Esophagus muscularis mucosa (tissue), 4 donors: ENCODE results near the gene OAT. TPM values are rescaled to one million over a fixed set of nuclear protein-coding genes. Genes with fewer than 3 reads are reported as not detected.

ENCODE experiments used
- DNase-seq: peaks from one replicate; pipeline ENCODE4 v3.0.0-alpha.2; 2017; ENCODE audit errors: extremely low spot score
- H3K27ac ChIP-seq, 4 donors: fragments of 200-600 bp; sonication (generic); replicated peaks in 1 of 4; 1 replicate in 3 of 4; 2 replicates in 1 of 4; pipeline ENCODE4 v1.5.1; 2016 to 2019; ENCODE audit warnings: mild to moderate bottlenecking in 1 of 4
- H3K27me3 ChIP-seq, 4 donors: fragments of 200-600 bp; sonication (generic); one replicate each; pipeline versions ENCODE4 v1.5.1 to v1.6.0; 2016 to 2019
- H3K36me3 ChIP-seq, 4 donors: fragments of 200-600 bp; sonication (generic); one replicate each; pipeline ENCODE4 v1.5.1; 2016 to 2019
- H3K4me1 ChIP-seq, 4 donors: fragments of 200-600 bp; sonication (generic); one replicate each; pipeline ENCODE4 v1.5.1; 2016 to 2019
- H3K4me3 ChIP-seq, 4 donors: fragments of 200-600 bp; sonication (generic); 1 replicate in 2 of 4; 2 replicates in 2 of 4; pipeline ENCODE4 v1.5.1; 2016 to 2019; ENCODE audit warnings: mild to moderate bottlenecking in 4 of 4, moderate library complexity in 1 of 4
- H3K9me3 ChIP-seq, 4 donors: fragments of 200-600 bp; sonication (generic); 1 replicate in 3 of 4; 2 replicates in 1 of 4; pipeline ENCODE4 v1.5.1; 2016 to 2019
- EP300 ChIP-seq: sonication (generic); formaldehyde crosslinking; IDR thresholded peaks from one replicate; pipeline ENCODE4 v1.6.1; 2017; ENCODE audit warnings: antibody characterized with exemption
- POLR2A ChIP-seq: fragments of 450-650 bp; IDR thresholded peaks from one replicate; pipeline ENCODE4 v1.6.1; 2017; ENCODE audit warnings: antibody characterized with exemption, moderate library complexity, mild to moderate bottlenecking, low read depth
- POLR2AphosphoS5 ChIP-seq, 2 donors: sonication (generic); formaldehyde crosslinking; IDR thresholded peaks; one replicate each; pipeline ENCODE4 v1.6.1; 2017; ENCODE audit warnings: antibody characterized with exemption in 2 of 2
- WGBS: methylation state at CpG from one replicate; pipeline ENCODE4 v1.1.5; 2018; 5-methylcytosine and 5-hydroxymethylcytosine counted together
- intact Hi-C: fragments of 100-400 bp; cut with DNase I; formaldehyde crosslinking; loops from one replicate; pipeline ENCODE4 v1.15.1; 2023
- total RNA-seq, 4 donors: library from RNA; depleted of rRNA; stranded (reverse); fragments of >200 nt; gene quantifications; one replicate each; pipeline versions ENCODE4 v1.1.0 to v1.2.1, GENCODE V29; 2016
- TF ChIP-seq, protein P1 (sequence below), 3 experiments: fragments of 200-600 bp in 2 of 3; fragments of 450-650 bp in 1 of 3; sonication (generic) in 2 of 3; IDR thresholded peaks; one replicate each; pipeline ENCODE4 v1.5.1; 2017 to 2019; ENCODE audit warnings: antibody characterized with exemption in 3 of 3, mild to moderate bottlenecking in 2 of 3, moderate library complexity in 1 of 3

OAT gene
- total RNA-seq, 4 donors from 2014 or later, result 98.8 to 169 (median 143) TPM

DNA sequence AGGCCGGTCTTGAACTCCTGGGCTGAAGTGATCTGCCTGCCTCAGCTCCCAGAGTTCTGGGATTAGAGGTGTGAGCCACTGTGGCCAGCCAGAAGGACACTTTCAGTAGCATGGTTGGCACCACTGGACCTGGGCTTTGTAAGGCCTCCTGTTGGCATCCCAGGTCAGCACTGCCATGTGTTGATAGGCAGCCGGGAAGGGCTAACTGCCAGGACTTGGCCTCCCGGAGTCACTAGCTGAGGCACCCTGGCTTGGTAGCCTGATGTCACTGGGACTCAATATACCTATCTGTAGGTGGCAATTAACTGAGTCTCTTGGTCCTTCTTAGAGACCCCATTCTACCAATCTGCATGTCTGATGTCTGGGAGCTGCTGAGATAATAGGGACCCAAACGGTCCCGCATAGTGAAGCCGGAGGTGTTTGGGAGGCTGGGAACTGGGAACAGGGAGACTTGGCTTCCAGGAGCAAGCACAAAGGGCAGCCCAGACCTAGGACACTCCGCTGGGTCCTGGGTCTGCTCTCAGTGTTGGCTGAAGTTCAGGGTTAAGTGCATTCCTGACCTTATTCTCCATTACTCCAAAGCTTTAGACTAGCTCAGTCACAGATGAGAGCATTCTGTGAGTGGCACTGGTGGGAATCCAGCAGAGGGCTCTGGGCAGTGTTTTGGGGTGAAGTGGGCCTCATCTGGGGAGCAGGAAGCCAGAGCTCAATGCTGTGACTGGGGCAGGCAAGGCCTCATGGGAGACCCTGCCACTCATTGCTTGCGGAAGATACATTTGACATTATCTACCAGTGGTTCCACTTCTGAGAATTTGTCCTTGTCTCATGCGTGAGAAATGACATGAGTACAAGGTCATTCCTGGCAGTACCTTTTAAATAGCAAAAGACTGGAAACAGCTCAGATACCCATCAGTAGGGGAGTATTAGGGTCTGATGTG, 45.6 kb upstream of the OAT start:
- Histone ChIP-seq H3K27me3 (no peaks in the 10 kb centered on the region), H3K27ac (no peak overlapping the region), H3K4me3 (no peak overlapping the region), H3K9me3 (no peaks in the 10 kb centered on the region), H3K4me1 (peaks cover 3 to 29% (median 24%) of the 10 kb centered on the region in 4 donors), H3K36me3 (no peaks in the 10 kb centered on the region)
- DNase-seq, result no peak
- TF ChIP-seq POLR2A (no peak), POLR2AphosphoS5 (IDR thresholded peaks at IDR 0.05) (no peak), EP300 (no peak)
- TF ChIP-seq, protein P1, sequence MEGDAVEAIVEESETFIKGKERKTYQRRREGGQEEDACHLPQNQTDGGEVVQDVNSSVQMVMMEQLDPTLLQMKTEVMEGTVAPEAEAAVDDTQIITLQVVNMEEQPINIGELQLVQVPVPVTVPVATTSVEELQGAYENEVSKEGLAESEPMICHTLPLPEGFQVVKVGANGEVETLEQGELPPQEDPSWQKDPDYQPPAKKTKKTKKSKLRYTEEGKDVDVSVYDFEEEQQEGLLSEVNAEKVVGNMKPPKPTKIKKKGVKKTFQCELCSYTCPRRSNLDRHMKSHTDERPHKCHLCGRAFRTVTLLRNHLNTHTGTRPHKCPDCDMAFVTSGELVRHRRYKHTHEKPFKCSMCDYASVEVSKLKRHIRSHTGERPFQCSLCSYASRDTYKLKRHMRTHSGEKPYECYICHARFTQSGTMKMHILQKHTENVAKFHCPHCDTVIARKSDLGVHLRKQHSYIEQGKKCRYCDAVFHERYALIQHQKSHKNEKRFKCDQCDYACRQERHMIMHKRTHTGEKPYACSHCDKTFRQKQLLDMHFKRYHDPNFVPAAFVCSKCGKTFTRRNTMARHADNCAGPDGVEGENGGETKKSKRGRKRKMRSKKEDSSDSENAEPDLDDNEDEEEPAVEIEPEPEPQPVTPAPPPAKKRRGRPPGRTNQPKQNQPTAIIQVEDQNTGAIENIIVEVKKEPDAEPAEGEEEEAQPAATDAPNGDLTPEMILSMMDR (IDR thresholded peaks at IDR 0.05), result no peak
- intact Hi-C loops, result loop anchor here (5.0 kb wide), 1 partner anchor 42 kb away; no protein-coding TSS in a partner anchor
- 85% methylated on average over 9 of the region's 9 CpGs for WGBS

DNA sequence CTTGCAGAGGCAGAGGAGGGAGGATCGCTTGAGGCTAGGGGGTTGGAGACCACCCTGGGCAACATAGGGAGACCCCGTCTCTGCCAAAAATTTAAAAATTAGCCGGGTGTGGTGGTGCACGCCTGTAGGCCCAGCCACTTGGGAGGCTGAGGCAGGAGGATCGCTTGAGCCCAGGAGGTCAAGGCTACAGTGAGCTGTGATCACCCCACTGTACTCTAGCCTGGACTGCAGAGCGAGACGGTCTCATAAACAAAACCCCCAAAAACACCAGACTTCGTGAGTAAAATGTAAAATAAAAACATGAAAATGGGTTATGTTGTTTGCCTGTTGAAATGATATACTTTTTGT, 43.6 kb upstream of the OAT start:
- TF ChIP-seq, protein P1 (IDR thresholded peaks at IDR 0.05), result no peak
- TF ChIP-seq EP300 (no peak), POLR2AphosphoS5 (IDR thresholded peaks at IDR 0.05) (no peak), POLR2A (no peak)
- intact Hi-C loops, result loop anchor here (5.0 kb wide), 1 partner anchor 40 kb away; no protein-coding TSS in a partner anchor

DNA sequence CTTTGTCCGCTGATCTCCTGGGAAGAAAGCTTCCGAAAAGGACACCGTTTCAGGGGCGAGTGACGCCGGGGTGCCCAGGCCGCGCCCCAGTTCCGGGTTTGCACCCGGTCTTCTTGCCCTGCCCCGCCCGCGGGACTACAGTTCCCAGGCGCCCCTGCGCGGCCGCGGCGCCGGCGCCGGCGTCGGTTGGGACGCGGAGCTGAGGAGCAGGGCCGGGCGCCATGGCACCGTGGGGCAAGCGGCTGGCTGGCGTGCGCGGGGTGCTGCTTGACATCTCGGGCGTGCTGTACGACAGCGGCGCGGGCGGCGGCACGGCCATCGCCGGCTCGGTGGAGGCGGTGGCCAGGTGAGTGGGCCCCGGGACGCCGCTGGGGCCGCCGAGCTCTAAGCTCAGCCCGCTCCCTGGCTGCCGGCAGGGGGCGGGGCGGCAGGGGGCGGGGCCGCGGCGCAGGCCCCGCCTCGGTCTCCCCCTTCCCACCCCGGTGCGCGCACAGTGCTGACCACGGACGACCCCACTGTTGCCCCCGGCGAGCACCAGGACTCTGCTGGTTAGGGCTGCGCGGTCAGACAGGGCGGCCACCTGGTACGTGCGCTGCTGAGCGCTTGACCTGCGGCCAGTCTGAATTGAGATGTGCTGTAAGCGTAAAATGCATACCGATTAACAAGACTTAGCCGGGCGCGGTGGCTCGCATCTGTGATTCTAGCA, 43.1 kb upstream of the OAT start, which contains the start of gene LHPP:
Gene LHPP, plus strand, starts transcription at position 182 of the 706 bp plus-strand sequence. Its CDS starts 40 bp downstream, at position 222.
- Histone ChIP-seq H3K4me1 (peaks cover 3 to 15% (median 13%) of the 10 kb centered on the region in 4 donors), H3K36me3 (no peaks in the 10 kb centered on the region), H3K27ac (peak within 1 kb of the TSS; percentile 85 to 90 (median 86)), H3K4me3 (peak within 1 kb of the TSS; percentile 67 to 84 (median 78)), H3K9me3 (no peaks in the 10 kb centered on the region), H3K27me3 (peaks cover 0 to 5% (median 0%) of the 10 kb centered on the region in 4 donors)
- intact Hi-C loops, result loop anchor here (5.0 kb wide), 1 partner anchor 39 kb away; no protein-coding TSS in a partner anchor
- DNase-seq, result peak; percentile 94
- TF ChIP-seq EP300, result no peak
- no peak for TF ChIP-seq POLR2A
- TF ChIP-seq POLR2AphosphoS5 (IDR thresholded peaks at IDR 0.05), result peak; percentile 44 to 45
- TF ChIP-seq, protein P1 (IDR thresholded peaks at IDR 0.05), result peak; percentile 61 to 66 (median 63)
- WGBS, result 2% methylated on average over 41 of the region's 81 CpGs

More for the DNA sequence above, 43.6 kb upstream of the OAT start:
- DNase-seq, result no peak
- 83% methylated on average over 8 of the region's 8 CpGs for WGBS
- peaks cover 0 to 5% (median 0%) of the 10 kb centered on the region in 4 donors for H3K27me3 ChIP-seq
- peaks cover 3 to 16% (median 14%) of the 10 kb centered on the region in 4 donors for H3K4me1 ChIP-seq
- peak overlapping the region; percentile 85 to 90 (median 86) for H3K27ac ChIP-seq
- H3K9me3 ChIP-seq, result no peaks in the 10 kb centered on the region
- H3K36me3 ChIP-seq, result no peaks in the 10 kb centered on the region
- H3K4me3 ChIP-seq, result peak overlapping the region; percentile 67 to 84 (median 78)

DNA sequence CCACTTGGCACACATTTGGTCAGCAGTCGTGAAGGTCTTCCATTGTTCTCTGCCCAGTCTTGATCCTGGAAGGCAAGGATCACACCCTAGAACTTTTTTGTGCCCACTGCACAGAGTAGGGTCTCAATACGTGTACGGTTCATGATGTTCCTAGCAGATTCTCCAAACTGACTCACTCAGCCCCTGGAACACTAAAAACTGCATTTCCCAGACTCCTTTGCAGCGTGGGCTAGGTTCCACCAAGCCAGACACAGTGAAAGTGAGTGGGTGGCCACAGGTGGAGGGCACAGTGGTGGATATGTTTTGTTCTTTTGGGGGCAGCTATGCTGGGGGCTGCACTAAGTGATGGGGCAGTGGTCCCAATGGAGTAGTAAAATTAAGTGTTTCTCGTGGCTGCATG, 41.4 kb upstream of the OAT start:
- intact Hi-C loops, result loop anchor here (5.0 kb wide), 1 partner anchor 38 kb away; no protein-coding TSS in a partner anchor
- DNase-seq, result no peak
- 85% methylated on average over 4 of the region's 5 CpGs for WGBS

More for the DNA sequence above, 41.4 kb upstream of the OAT start:
- Histone ChIP-seq H3K4me1 (peaks cover 0 to 13% (median 9%) of the 10 kb centered on the region in 4 donors), H3K4me3 (no peak overlapping the region), H3K9me3 (no peaks in the 10 kb centered on the region), H3K36me3 (no peaks in the 10 kb centered on the region), H3K27me3 (peaks cover 0 to 13% (median 0%) of the 10 kb centered on the region in 4 donors), H3K27ac (no peak overlapping the region)
- TF ChIP-seq POLR2A, result no peak
- TF ChIP-seq POLR2AphosphoS5 (IDR thresholded peaks at IDR 0.05), result no peak
- TF ChIP-seq, protein P1 (IDR thresholded peaks at IDR 0.05), result no peak
- TF ChIP-seq EP300, result no peak
